ENCODE results near the gene COG8.

- TF ChIP-seq POLR2A (IDR thresholded peaks at IDR 0.05): no peak
- TF ChIP-seq, protein P1, sequence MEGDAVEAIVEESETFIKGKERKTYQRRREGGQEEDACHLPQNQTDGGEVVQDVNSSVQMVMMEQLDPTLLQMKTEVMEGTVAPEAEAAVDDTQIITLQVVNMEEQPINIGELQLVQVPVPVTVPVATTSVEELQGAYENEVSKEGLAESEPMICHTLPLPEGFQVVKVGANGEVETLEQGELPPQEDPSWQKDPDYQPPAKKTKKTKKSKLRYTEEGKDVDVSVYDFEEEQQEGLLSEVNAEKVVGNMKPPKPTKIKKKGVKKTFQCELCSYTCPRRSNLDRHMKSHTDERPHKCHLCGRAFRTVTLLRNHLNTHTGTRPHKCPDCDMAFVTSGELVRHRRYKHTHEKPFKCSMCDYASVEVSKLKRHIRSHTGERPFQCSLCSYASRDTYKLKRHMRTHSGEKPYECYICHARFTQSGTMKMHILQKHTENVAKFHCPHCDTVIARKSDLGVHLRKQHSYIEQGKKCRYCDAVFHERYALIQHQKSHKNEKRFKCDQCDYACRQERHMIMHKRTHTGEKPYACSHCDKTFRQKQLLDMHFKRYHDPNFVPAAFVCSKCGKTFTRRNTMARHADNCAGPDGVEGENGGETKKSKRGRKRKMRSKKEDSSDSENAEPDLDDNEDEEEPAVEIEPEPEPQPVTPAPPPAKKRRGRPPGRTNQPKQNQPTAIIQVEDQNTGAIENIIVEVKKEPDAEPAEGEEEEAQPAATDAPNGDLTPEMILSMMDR (IDR thresholded peaks at IDR 0.05): no peak
Measured at GRCh38 chr16:69293401-69293800, 46.0 kb downstream of the COG8 start.
